Measurements from ENCODE around the gene IL10RA. TPM values are rescaled to one million over a fixed set of nuclear protein-coding genes. Genes with fewer than 3 reads are reported as not detected.

Gene IL10RA
- total and polyA plus RNA-seq, 3 donors from 2014 or later, result 3.6 to 12.8 (median 7.6) TPM

DNA sequence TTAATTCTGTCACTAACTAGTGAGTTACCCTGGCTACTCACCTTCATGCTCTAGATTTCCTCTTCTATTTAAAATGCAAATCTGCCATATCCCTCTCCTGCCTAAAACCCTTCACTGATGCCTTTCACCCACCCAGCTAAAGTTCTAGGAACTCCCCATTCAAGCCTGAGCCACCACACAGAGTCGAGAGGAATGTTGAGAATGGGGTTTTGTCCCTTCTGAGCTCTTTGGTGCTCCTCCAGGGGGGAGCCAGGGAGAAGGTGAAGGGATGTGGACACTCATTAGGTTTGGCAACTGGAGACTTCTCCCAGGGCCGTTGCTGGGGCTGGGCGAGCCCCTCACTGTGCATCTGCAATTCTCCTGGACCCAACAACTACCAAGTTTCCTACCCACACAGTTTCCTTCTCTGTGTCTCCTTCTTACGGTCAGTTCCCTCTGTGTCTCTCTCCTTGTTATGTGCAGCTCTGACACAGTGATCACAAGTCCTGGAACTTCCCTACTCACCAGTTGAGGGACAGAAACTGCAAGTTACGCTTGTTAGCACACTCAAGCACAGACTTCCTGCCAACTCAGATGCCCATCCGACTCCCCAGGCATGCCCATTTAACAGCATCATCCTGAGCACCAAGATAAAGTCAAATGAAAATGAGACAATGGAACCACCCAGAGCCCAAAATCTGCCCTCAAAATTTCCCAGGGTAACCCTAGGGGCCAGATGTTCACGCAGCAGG, 6.5 kb upstream of the IL10RA start:
- Histone ChIP-seq H3K9me3 (no peaks in the 10 kb centered on the region), H3K4me1 (no peaks in the 10 kb centered on the region), H3K27ac (no peak overlapping the region), H3K27me3 (no peaks in the 10 kb centered on the region), H3K36me3 (ENCODE audit: low read depth, missing control alignments) (no peaks in the 10 kb centered on the region), H3K4me3 (no peak overlapping the region)
- intact Hi-C loops (cut with DNase I; ENCODE audit: low total_unique reads), result no loop called here
- 76 to 83% methylated on average over 7 of the region's 7 CpGs for WGBS, 2 donors
- no peak for DNase-seq
- TF ChIP-seq POLR2A (IDR thresholded peaks at IDR 0.05), result no peak
- TF ChIP-seq, protein P1, sequence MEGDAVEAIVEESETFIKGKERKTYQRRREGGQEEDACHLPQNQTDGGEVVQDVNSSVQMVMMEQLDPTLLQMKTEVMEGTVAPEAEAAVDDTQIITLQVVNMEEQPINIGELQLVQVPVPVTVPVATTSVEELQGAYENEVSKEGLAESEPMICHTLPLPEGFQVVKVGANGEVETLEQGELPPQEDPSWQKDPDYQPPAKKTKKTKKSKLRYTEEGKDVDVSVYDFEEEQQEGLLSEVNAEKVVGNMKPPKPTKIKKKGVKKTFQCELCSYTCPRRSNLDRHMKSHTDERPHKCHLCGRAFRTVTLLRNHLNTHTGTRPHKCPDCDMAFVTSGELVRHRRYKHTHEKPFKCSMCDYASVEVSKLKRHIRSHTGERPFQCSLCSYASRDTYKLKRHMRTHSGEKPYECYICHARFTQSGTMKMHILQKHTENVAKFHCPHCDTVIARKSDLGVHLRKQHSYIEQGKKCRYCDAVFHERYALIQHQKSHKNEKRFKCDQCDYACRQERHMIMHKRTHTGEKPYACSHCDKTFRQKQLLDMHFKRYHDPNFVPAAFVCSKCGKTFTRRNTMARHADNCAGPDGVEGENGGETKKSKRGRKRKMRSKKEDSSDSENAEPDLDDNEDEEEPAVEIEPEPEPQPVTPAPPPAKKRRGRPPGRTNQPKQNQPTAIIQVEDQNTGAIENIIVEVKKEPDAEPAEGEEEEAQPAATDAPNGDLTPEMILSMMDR (IDR thresholded peaks at IDR 0.05), result no peak

DNA sequence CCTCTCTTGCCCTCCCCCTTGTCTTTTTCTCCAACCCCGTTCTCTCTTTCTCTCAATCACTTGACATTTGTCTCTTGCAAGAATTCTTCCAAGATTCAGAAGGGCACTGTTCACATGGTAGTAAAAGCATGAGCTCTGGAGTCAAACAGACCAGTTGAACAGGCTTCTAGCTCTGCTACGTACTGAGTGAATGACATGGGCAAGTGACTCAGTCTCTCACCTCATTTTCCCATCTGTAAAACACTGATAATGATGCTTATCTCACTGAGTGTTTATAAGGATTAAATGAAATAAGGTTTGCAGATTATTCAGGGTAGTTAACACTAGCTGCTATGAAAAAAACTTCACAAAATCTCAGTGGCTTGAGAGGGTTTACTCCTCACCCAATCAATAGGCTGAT, 5.9 kb upstream of the IL10RA start:
- no peaks in the 10 kb centered on the region for H3K4me1 ChIP-seq
- no peak for DNase-seq
- no peaks in the 10 kb centered on the region for H3K36me3 ChIP-seq (ENCODE audit: low read depth, missing control alignments)
- no peaks in the 10 kb centered on the region for H3K27me3 ChIP-seq
- no peak for TF ChIP-seq POLR2A (IDR thresholded peaks at IDR 0.05)
- TF ChIP-seq, protein P1 (IDR thresholded peaks at IDR 0.05), result no peak
- H3K4me3 ChIP-seq, result no peak overlapping the region
- H3K9me3 ChIP-seq, result no peaks in the 10 kb centered on the region
- H3K27ac ChIP-seq, result no peak overlapping the region
- intact Hi-C loops (cut with DNase I; ENCODE audit: low total_unique reads), result no loop called here
- WGBS, 2 donors, result 43 to 72% methylated on average over 2 of the region's 2 CpGs

DNA sequence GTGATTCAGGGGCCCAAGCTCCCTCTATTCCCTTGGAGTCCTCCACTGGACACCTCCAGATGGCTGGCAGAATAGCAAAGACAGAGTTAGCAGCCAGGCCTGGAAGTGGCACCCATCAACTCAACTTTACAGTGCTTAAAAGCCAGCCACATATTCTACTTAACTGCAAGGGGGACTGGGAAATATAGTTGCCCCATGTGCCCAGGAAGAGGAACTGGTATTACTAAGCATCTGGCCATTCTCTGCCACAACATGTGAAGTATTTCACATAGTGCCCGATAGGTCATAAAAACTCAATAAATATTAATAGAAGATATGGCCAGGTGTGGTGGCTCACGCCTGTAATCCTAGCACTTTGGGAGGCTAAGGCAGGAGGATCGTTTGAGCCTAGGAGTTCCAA, 5.5 kb upstream of the IL10RA start:
- H3K36me3 ChIP-seq (ENCODE audit: low read depth, missing control alignments), result no peaks in the 10 kb centered on the region
- peaks cover 1% of the 10 kb centered on the region for H3K4me1 ChIP-seq
- no peak for TF ChIP-seq POLR2A (IDR thresholded peaks at IDR 0.05)
- TF ChIP-seq, protein P1 (IDR thresholded peaks at IDR 0.05), result no peak
- H3K27me3 ChIP-seq, result no peaks in the 10 kb centered on the region
- WGBS, 2 donors, result 88 to 90% methylated on average over 3 of the region's 3 CpGs
- DNase-seq, result no peak
- H3K27ac ChIP-seq, result no peak overlapping the region
- intact Hi-C loops (cut with DNase I; ENCODE audit: low total_unique reads), result no loop called here
- H3K9me3 ChIP-seq, result no peaks in the 10 kb centered on the region
- H3K4me3 ChIP-seq, result no peak overlapping the region

DNA sequence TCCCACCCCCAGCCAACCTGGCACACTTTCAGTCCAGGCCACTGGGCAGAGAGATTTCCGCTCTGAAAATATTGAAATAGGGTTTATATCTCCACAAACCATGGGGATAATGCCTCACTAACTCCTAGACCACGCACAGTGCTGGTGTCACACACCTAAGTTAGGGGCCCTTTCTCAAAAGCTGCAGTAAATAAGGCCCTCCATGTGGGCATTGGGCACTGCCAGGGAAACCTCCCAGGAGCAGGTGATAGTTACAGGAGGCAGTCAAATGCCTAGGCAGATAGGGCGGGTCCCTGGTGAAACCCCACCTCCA, 3.1 kb upstream of the IL10RA start:
- WGBS, 2 donors, result 92 to 94% methylated on average over 2 to 3 of the region's 3 CpGs
- H3K36me3 ChIP-seq (ENCODE audit: low read depth, missing control alignments), result no peaks in the 10 kb centered on the region
- H3K27me3 ChIP-seq, result no peaks in the 10 kb centered on the region
- no peaks in the 10 kb centered on the region for H3K9me3 ChIP-seq
- no peak overlapping the region for H3K27ac ChIP-seq
- intact Hi-C loops (cut with DNase I; ENCODE audit: low total_unique reads), result no loop called here
- DNase-seq, result no peak
- peaks cover 10% of the 10 kb centered on the region for H3K4me1 ChIP-seq
- TF ChIP-seq POLR2A (IDR thresholded peaks at IDR 0.05), result no peak
- TF ChIP-seq, protein P1 (IDR thresholded peaks at IDR 0.05), result no peak
- no peak overlapping the region for H3K4me3 ChIP-seq

DNA sequence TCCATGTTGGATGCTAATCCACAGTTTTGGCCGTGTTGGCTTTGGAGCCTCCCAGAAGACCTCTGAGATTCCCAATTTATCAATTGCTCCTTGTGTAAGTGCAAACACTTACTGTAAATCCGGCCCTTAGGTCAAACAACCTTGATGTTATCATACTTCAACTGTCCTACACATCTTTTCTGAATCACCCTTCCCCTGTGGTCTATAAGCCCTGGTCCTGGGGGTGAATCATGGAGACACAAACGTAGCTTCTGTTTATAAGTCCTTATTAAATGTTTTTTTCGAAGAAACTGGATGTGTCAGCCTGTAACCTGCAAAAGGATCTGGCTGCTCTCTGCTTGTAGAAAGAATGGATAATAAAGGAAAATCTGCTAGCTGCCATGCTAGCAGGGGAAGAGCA, 1.7 kb upstream of the IL10RA start:
- intact Hi-C loops (cut with DNase I; ENCODE audit: low total_unique reads), result no loop called here
- Histone ChIP-seq H3K4me1 (peaks cover 10% of the 10 kb centered on the region), H3K36me3 (ENCODE audit: low read depth, missing control alignments) (no peaks in the 10 kb centered on the region), H3K9me3 (no peaks in the 10 kb centered on the region), H3K27ac (no peak overlapping the region), H3K4me3 (no peak overlapping the region), H3K27me3 (no peaks in the 10 kb centered on the region)
- no peak for TF ChIP-seq POLR2A (IDR thresholded peaks at IDR 0.05)
- TF ChIP-seq, protein P1 (IDR thresholded peaks at IDR 0.05), result no peak
- no peak for DNase-seq
- WGBS, 2 donors, result 75 to 77% methylated on average over 4 of the region's 4 CpGs
